Sigmoid colon (tissue), 4 donors: ENCODE data around the gene HOPX.

ENCODE experiments used
- CTCF ChIP-seq, 4 experiments: fragments of 450-650 bp in 3 of 4; fragments of 200-600 bp in 1 of 4; IDR thresholded peaks; one replicate each; pipeline ENCODE4 v1.5.1; 2016 to 2019; ENCODE audit warnings: antibody characterized with exemption in 4 of 4, mild to moderate bottlenecking in 3 of 4, moderate library complexity in 2 of 4
- EP300 ChIP-seq, 4 donors: sonication (generic); formaldehyde crosslinking; IDR thresholded peaks; one replicate each; pipeline ENCODE4 v1.6.1; 2017; ENCODE audit warnings: antibody characterized with exemption in 4 of 4
- POLR2A ChIP-seq, 2 donors: fragments of 450-650 bp; IDR thresholded peaks; one replicate each; pipeline ENCODE4 v1.6.1; 2016; ENCODE audit warnings: antibody characterized with exemption in 2 of 2, mild to moderate bottlenecking in 2 of 2, moderate library complexity in 2 of 2

DNA sequence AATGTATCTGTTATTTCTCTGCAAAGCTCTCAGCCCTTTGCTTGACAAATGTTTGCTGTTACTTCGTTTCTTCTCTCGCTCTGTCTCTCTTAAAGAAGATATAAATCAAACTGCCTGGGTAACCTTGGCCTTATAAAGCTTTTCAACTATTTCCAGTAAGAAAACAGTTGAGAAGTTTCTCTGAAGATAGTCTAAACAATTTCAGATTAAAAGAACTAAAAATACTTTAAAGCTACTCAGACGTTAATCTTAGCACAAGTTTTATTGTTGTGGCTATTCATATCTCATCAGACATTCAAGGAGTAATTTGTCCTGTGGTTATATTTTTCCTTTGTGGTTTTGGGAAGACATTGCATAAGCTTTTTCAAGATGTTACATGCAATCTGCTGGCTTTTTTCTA lies 22.6 kb downstream of the HOPX start:
- TF ChIP-seq CTCF (IDR thresholded peaks at IDR 0.05) (no peak), EP300 (IDR thresholded peaks at IDR 0.05) (no peak), POLR2A (IDR thresholded peaks at IDR 0.05) (no peak)
